ENCODE measurements around the gene PDE10A. TPM values are rescaled to one million over a fixed set of nuclear protein-coding genes. Genes with fewer than 3 reads are reported as not detected.

The PDE10A gene
- total RNA-seq, 1 experiment from 2014 or later: 0.31 TPM

GRCh38 chr6:165653196-165653595 lies 9.8 kb downstream of the PDE10A start:
- H3K27me3 Mint-ChIP-seq (ENCODE audit: low read depth): peaks cover 16% of the 10 kb centered on the region

More at GRCh38 chr6:165653196-165653595, 9.8 kb downstream of the PDE10A start:
- Histone ChIP-seq H3K14ac (ENCODE audit: insufficient read depth, low read length) (no peak overlapping the region), H3K23me2 (ENCODE audit: insufficient read length, low read depth, low read length, poor library complexity, severe bottlenecking) (no peaks in the 10 kb centered on the region), H3T11ph (ENCODE audit: low read length) (no peak overlapping the region), H2BK120ac (ENCODE audit: low read depth, low read length, poor library complexity, severe bottlenecking) (no peak overlapping the region), H4K20me1 (ENCODE audit: control insufficient read depth, insufficient read depth, insufficient read length) (no peaks in the 10 kb centered on the region), H2BK15ac (ENCODE audit: low read depth, low read length) (no peak overlapping the region), H3K79me2 (ENCODE audit: insufficient read depth, low read length) (no peaks in the 10 kb centered on the region), H3K4me1 (ENCODE audit: insufficient read depth, low read length) (no peaks in the 10 kb centered on the region), H3K4ac (ENCODE audit: low read depth, low read length) (no peak overlapping the region), H3K23ac (ENCODE audit: insufficient read length, low read depth, low read length) (no peak overlapping the region), H3K9me3 (ENCODE audit: control insufficient read depth, low read depth, low read length) (no peaks in the 10 kb centered on the region), H2BK12ac (ENCODE audit: insufficient read length, low read depth, low read length) (no peak overlapping the region), H4K91ac (ENCODE audit: insufficient read length, low read depth, low read length) (no peak overlapping the region), H3K79me1 (ENCODE audit: insufficient read depth, low read depth, low read length, poor library complexity, severe bottlenecking) (no peaks in the 10 kb centered on the region), H3K4me2 (ENCODE audit: insufficient read depth, insufficient read length, low read length) (no peak overlapping the region), H2AFZ (ENCODE audit: low read length) (no peak overlapping the region), H2BK20ac (ENCODE audit: low read depth, low read length, poor library complexity, severe bottlenecking) (no peak overlapping the region), H2AK5ac (ENCODE audit: insufficient read length, low read length) (no peak overlapping the region), H3K18ac (ENCODE audit: insufficient read length, low read depth, low read length) (no peak overlapping the region), H3K9ac (ENCODE audit: extremely low read depth, insufficient read length, low read length) (no peak overlapping the region), H3K27me3 (ENCODE audit: insufficient read depth, low read length) (peaks cover 2% of the 10 kb centered on the region; the same call in 1 of the 2 replicates), H2BK5ac (ENCODE audit: insufficient read length, low read length) (no peak overlapping the region), H3K27ac (ENCODE audit: insufficient read length, low read depth, low read length) (no peak overlapping the region), H3K56ac (ENCODE audit: insufficient read length, low read depth, low read length) (no peak overlapping the region), H4K8ac (replicated peaks; ENCODE audit: insufficient read length, low read depth, low read length) (no peak overlapping the region), H4K5ac (ENCODE audit: insufficient read length, low read depth, low read length) (no peak overlapping the region)
- no peaks in the 10 kb centered on the region for H3K36me3 Mint-ChIP-seq (ENCODE audit: insufficient read depth in 1 of 3, low read depth in 3 of 3)
- no peak for DNase-seq
- no CpG with 5 or more reads among the region's 9 CpGs for whole genome bisulfite sequencing (ENCODE audit: extremely low coverage, insufficient read length, low lambda C conversion rate)
- H3K9me3 Mint-ChIP-seq: no peaks in the 10 kb centered on the region
- H3K4me3 Mint-ChIP-seq: no peak overlapping the region
- TF ChIP-seq, protein P1, sequence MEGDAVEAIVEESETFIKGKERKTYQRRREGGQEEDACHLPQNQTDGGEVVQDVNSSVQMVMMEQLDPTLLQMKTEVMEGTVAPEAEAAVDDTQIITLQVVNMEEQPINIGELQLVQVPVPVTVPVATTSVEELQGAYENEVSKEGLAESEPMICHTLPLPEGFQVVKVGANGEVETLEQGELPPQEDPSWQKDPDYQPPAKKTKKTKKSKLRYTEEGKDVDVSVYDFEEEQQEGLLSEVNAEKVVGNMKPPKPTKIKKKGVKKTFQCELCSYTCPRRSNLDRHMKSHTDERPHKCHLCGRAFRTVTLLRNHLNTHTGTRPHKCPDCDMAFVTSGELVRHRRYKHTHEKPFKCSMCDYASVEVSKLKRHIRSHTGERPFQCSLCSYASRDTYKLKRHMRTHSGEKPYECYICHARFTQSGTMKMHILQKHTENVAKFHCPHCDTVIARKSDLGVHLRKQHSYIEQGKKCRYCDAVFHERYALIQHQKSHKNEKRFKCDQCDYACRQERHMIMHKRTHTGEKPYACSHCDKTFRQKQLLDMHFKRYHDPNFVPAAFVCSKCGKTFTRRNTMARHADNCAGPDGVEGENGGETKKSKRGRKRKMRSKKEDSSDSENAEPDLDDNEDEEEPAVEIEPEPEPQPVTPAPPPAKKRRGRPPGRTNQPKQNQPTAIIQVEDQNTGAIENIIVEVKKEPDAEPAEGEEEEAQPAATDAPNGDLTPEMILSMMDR (conservative IDR thresholded peaks at IDR 0.05): no peak
- H3K4me1 Mint-ChIP-seq: peaks cover 2 to 9% of the 10 kb centered on the region in 2 experiments; a peak in 3 of 4 replicates
- no peak overlapping the region for H3K27ac Mint-ChIP-seq

All from H9 (cell line).